ENCODE data around the gene LRRC27. TPM values are rescaled to one million over a fixed set of nuclear protein-coding genes. Genes with fewer than 3 reads are reported as not detected.

LRRC27 gene
- total RNA-seq, 3 donors from 2014 or later: 6.2 to 19.3 (median 8.2) TPM

DNA sequence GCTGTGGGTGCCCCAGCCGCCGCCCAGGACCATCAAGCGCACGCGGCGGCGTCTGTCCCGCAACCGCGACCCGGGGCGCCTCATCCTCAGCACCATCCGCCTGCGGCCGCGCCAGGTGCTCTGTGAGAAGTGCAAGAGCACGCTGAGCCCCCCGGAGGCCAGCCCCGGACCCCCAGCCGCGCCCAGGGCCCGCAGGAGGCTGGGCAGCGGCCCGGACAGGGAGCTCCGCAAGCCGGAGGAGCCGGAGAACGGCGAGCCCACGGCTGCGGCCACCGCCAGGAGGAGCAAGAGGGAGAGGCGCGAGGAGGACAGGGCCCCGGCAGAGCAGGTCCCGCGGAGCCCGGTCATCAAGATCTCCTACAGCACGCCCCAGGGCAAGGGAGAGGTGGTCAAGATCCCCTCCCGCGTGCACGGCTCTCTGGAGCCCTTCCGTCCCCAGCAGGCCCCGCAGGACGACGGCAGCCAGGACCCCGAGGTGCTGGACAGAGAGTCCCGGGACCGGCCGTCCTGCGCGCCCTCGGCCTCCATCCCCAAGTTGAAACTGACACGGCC lies 73.0 kb downstream of the LRRC27 start:
- Histone ChIP-seq H3K27me3 (no peaks in the 10 kb centered on the region), H3K4me3 (no peak overlapping the region), H3K9me3 (no peaks in the 10 kb centered on the region), H3K4me1 (peaks cover 0 to 19% of the 10 kb centered on the region in 2 donors), H3K27ac (no peak overlapping the region), H3K36me3 (no peaks in the 10 kb centered on the region)
- TF ChIP-seq POLR2AphosphoS5 (IDR thresholded peaks at IDR 0.05) (no peak), POLR2A (IDR thresholded peaks at IDR 0.05) (no peak)
- TF ChIP-seq, protein P1, sequence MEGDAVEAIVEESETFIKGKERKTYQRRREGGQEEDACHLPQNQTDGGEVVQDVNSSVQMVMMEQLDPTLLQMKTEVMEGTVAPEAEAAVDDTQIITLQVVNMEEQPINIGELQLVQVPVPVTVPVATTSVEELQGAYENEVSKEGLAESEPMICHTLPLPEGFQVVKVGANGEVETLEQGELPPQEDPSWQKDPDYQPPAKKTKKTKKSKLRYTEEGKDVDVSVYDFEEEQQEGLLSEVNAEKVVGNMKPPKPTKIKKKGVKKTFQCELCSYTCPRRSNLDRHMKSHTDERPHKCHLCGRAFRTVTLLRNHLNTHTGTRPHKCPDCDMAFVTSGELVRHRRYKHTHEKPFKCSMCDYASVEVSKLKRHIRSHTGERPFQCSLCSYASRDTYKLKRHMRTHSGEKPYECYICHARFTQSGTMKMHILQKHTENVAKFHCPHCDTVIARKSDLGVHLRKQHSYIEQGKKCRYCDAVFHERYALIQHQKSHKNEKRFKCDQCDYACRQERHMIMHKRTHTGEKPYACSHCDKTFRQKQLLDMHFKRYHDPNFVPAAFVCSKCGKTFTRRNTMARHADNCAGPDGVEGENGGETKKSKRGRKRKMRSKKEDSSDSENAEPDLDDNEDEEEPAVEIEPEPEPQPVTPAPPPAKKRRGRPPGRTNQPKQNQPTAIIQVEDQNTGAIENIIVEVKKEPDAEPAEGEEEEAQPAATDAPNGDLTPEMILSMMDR (IDR thresholded peaks at IDR 0.05): no peak
- DNase-seq (ENCODE audit: low spot score in 2 of 2): no peak
- intact Hi-C loops (cut with DNase I; ENCODE audit: low total_unique reads): no loop called here

DNA sequence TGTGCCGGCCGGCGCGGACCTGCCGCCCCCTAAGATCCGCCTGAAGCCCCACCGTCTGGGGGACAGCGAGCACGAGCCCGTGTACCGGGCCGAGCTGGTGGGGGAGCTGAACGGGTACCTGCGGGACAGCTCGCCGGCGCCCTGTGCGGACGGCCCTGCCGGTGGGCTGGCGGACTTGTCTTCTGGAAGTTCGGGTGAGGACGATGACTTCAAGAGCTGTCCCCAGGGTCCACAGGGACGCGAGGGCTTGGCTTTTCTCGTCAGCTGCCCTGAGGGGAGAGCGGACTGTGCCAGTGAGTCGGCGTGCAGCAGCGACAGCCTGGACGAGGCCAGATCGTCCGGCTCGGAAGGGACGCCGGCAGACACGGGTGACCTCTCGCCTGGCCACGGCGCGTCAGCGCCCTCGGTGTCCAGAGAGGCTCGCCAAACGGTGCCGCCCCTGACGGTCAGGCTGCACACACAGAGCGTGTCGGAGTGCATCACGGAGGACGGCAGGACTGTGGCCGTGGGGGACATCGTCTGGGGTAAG lies 73.5 kb downstream of the LRRC27 start:
- no peaks in the 10 kb centered on the region for H3K9me3 ChIP-seq
- DNase-seq (ENCODE audit: low spot score in 2 of 2): no peak
- peak overlapping the region in 1 of 2 donors; percentile 97 for H3K27ac ChIP-seq
- TF ChIP-seq, protein P1 (IDR thresholded peaks at IDR 0.05): no peak
- TF ChIP-seq POLR2A (IDR thresholded peaks at IDR 0.05): no peak
- TF ChIP-seq POLR2AphosphoS5 (IDR thresholded peaks at IDR 0.05): no peak
- no peak overlapping the region for H3K4me3 ChIP-seq
- H3K4me1 ChIP-seq: peaks cover 0 to 19% of the 10 kb centered on the region in 2 donors
- intact Hi-C loops (cut with DNase I; ENCODE audit: low total_unique reads): no loop called here
- H3K27me3 ChIP-seq: no peaks in the 10 kb centered on the region
- H3K36me3 ChIP-seq: no peaks in the 10 kb centered on the region

DNA sequence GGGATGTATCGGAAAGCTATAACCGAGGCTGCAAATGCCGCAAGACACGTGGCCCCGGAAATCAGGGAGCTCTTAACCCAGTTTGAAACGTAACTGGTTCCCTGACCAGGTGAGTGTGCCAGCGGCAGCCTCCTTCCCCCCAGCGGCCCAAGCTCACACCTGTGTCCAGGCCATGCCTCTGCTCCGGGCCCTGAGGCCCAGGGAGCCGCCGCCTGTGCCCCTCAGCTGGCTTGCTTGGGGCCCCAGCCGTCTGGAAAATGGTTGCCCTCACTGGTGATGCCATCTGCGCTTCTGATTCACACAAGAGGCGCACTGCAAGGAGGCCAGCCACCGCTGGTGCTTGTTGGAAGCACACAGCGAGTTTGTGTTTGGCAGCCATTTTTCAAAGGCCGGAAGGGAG lies 74.2 kb downstream of the LRRC27 start:
- no peak overlapping the region for H3K4me3 ChIP-seq
- H3K9me3 ChIP-seq: no peaks in the 10 kb centered on the region
- intact Hi-C loops (cut with DNase I; ENCODE audit: low total_unique reads): no loop called here
- no peak for DNase-seq (ENCODE audit: low spot score in 2 of 2)
- no peaks in the 10 kb centered on the region for H3K27me3 ChIP-seq
- peaks cover 0 to 19% of the 10 kb centered on the region in 2 donors for H3K4me1 ChIP-seq
- TF ChIP-seq, protein P1 (IDR thresholded peaks at IDR 0.05): no peak
- TF ChIP-seq POLR2A (IDR thresholded peaks at IDR 0.05) (no peak), POLR2AphosphoS5 (IDR thresholded peaks at IDR 0.05) (no peak)
- peak overlapping the region; percentile 94 to 97 for H3K27ac ChIP-seq
- H3K36me3 ChIP-seq: no peaks in the 10 kb centered on the region

- peak overlapping the region; percentile 94 to 97 for H3K27ac ChIP-seq
- H3K4me3 ChIP-seq: peak overlapping the region in 1 of 3 donors; percentile 61
- no peaks in the 10 kb centered on the region for H3K36me3 ChIP-seq
- no peaks in the 10 kb centered on the region for H3K9me3 ChIP-seq
- TF ChIP-seq, protein P1 (IDR thresholded peaks at IDR 0.05): no peak
- TF ChIP-seq POLR2A (IDR thresholded peaks at IDR 0.05): no peak
- TF ChIP-seq POLR2AphosphoS5 (IDR thresholded peaks at IDR 0.05): no peak
- intact Hi-C loops (cut with DNase I; ENCODE audit: low total_unique reads): no loop called here
- no peak for DNase-seq (ENCODE audit: low spot score in 2 of 2)
- H3K4me1 ChIP-seq: peaks cover 0 to 21% of the 10 kb centered on the region in 2 donors
- H3K27me3 ChIP-seq: no peaks in the 10 kb centered on the region
These were observed 74.8 kb downstream of the LRRC27 start for GRCh38 chr10:132406750-132407149.

GRCh38 chr10:132407243-132407746 lies 75.3 kb downstream of the LRRC27 start:
- Histone ChIP-seq H3K9me3 (no peaks in the 10 kb centered on the region), H3K4me3 (peak overlapping the region in 2 of 3 donors; percentile 43 to 61), H3K4me1 (peaks cover 2 to 26% of the 10 kb centered on the region in 2 donors), H3K27me3 (no peaks in the 10 kb centered on the region), H3K36me3 (no peaks in the 10 kb centered on the region), H3K27ac (peak overlapping the region; percentile 94 to 97)
- DNase-seq (ENCODE audit: low spot score in 2 of 2): peak; percentile 73 to 88
- intact Hi-C loops (cut with DNase I; ENCODE audit: low total_unique reads): no loop called here
- TF ChIP-seq, protein P1 (IDR thresholded peaks at IDR 0.05): no peak
- TF ChIP-seq POLR2A (IDR thresholded peaks at IDR 0.05) (no peak), POLR2AphosphoS5 (IDR thresholded peaks at IDR 0.05) (no peak)

Measured in breast epithelium (tissue), 4 donors.